ENCODE data around the gene ATP6V0B. TPM values are rescaled to one million over a fixed set of nuclear protein-coding genes. Genes with fewer than 3 reads are reported as not detected.
A peak's percentile ranks its signal among the peaks of the same experiment; 100 is the strongest.

The ATP6V0B gene
- total and polyA plus RNA-seq, 2 donors (not counting 3 experiments of a cell fraction or from before 2014, with no cell fraction given), result 110 to 325 TPM

GRCh38 chr1:43934101-43934985 is 40.4 kb upstream of the ATP6V0B start:
- dilution Hi-C loops (cut with MboI; ENCODE audit: extremely low pct_ligation_motif_present, low sequenced_read_pairs), result loop anchor here (25.0 kb wide), 1 partner anchor 172 kb away; no protein-coding TSS in a partner anchor
- ChIA-PET CTCF (interaction anchor here (0.7 to 18.1 kb wide), 75 partner anchors 8 to 1021 kb away, joined by 3 to 965 read pairs (median 5); partner anchors contain the start of genes ATP6V0B, DMAP1, IPO13 and KDM4A), POLR2A (interaction anchor here (0.8 kb wide), 1 partner anchor 13 kb away, joined by 4 read pairs; the partner anchor contains the start of gene IPO13)
- no peak overlapping the region for H3K27ac ChIP-seq (ENCODE audit: insufficient read depth, low read depth, low read length)
- no peak overlapping the region for H3K9ac ChIP-seq (replicated peaks; ENCODE audit: extremely low read depth, insufficient read depth, low read length)
- H3K27me3 ChIP-seq (ENCODE audit: control insufficient read depth in 2 of 2, insufficient read depth in 2 of 2, low read length in 2 of 2), result peaks cover 3 to 9% of the 10 kb centered on the region in 2 experiments
- no peak overlapping the region for H3K4me3 ChIP-seq (replicated peaks in 1 of 3; ENCODE audit: insufficient read depth in 1 of 3, low read depth in 1 of 3, low read length in 3 of 3)
- DNase-seq (ENCODE audit: low read depth, low spot score) (peak; percentile 42), FAIRE-seq (peak; percentile 67)
- no peak overlapping the region for H2AFZ ChIP-seq (ENCODE audit: low read depth, low read length)
- H3K9me3 ChIP-seq (replicated peaks; ENCODE audit: control insufficient read depth, insufficient read depth, low read length), result no peaks in the 10 kb centered on the region
- peaks cover 5% of the 10 kb centered on the region for H3K4me1 ChIP-seq (ENCODE audit: control insufficient read depth, extremely low read depth, insufficient read depth, low read length)
- intact Hi-C loops (cut with micrococcal nuclease), result loop anchor here (1.0 to 5.0 kb wide), 5 partner anchors 82 to 405 kb away; partner anchors contain the start of genes KDM4A and ST3GAL3
- no peaks in the 10 kb centered on the region for H3K9me1 ChIP-seq (replicated peaks; ENCODE audit: control insufficient read depth, extremely low read depth, insufficient read depth, low read length)
- no peaks in the 10 kb centered on the region for H3K36me3 ChIP-seq (ENCODE audit: control insufficient read depth in 2 of 2, extremely low read depth in 1 of 2, insufficient read depth in 2 of 2, low read length in 2 of 2)
- H4K20me1 ChIP-seq (replicated peaks; ENCODE audit: control insufficient read depth, extremely low read depth, insufficient read depth, low read length), result no peaks in the 10 kb centered on the region
- H3K79me2 ChIP-seq (ENCODE audit: control insufficient read depth, insufficient read depth, low read length), result no peaks in the 10 kb centered on the region
- BruUV-seq (replicated peaks), result no TSS peak
- no peak overlapping the region for H3K4me2 ChIP-seq (ENCODE audit: insufficient read depth, low read length)
- peak; percentile 63 to 91 for TF ChIP-seq CTCF (IDR thresholded peaks at IDR 0.05; ENCODE audit: extremely low read depth in 1 of 2, insufficient read depth in 1 of 2, low read depth in 1 of 2, low read length in 2 of 2)
- TF ChIP-seq FOS (IDR thresholded peaks at IDR 0.05; ENCODE audit: borderline replicate concordance, insufficient read depth, low read length), result no peak
- TF ChIP-seq, protein P1, sequence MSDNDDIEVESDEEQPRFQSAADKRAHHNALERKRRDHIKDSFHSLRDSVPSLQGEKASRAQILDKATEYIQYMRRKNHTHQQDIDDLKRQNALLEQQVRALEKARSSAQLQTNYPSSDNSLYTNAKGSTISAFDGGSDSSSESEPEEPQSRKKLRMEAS (IDR thresholded peaks at IDR 0.05; ENCODE audit: insufficient read depth, insufficient read length), result no peak
- TF ChIP-seq POLR2AphosphoS5 (IDR thresholded peaks at IDR 0.05; ENCODE audit: insufficient read depth, low read depth, low read length), result no peak
- no peak for TF ChIP-seq MYC (IDR thresholded peaks at IDR 0.05; ENCODE audit: low read depth, low read length)
- no peak for TF ChIP-seq JUN (IDR thresholded peaks at IDR 0.05; ENCODE audit: borderline replicate concordance, insufficient read depth, insufficient read length, low read depth)
- TF ChIP-seq EZH2 (IDR thresholded peaks at IDR 0.05; ENCODE audit: borderline replicate concordance, low read depth, low read length, severe bottlenecking), result no peak
- TF ChIP-seq GATA2 (IDR thresholded peaks at IDR 0.05; ENCODE audit: insufficient read depth, insufficient read length, low read depth, low read length), result no peak
